Right lobe of liver (tissue), 4 donors: ENCODE data around the gene MACF1.

Experiments used
- CTCF ChIP-seq, 4 donors: fragments of 200-600 bp in 3 of 4; fragments of 450-650 bp in 1 of 4; IDR thresholded peaks; one replicate each; pipeline versions ENCODE4 v1.5.1 to v1.8.0; 2016 to 2022; ENCODE audit warnings: antibody characterized with exemption in 4 of 4, mild to moderate bottlenecking in 2 of 4
- POLR2A ChIP-seq: fragments of 450-650 bp; IDR thresholded peaks from one replicate; pipeline ENCODE4 v1.6.1; 2017; ENCODE audit warnings: antibody characterized with exemption, mild to moderate bottlenecking
- donor health status: DM: no; HTN: no; CAD: no.
- donor health status: DM: no; HTN: no; CAD: no.
- donor health status: DM: no; HTN: yes; CAD: no.

- no peak for TF ChIP-seq CTCF (IDR thresholded peaks at IDR 0.05)
- no peak for TF ChIP-seq POLR2A
These were observed 39.4 kb upstream of the MACF1 start for GRCh38 chr1:39165049-39165448.
